SU-DHL-6 (cell line): ENCODE measurements around the gene STX8.
"Not testable (repeated sequence)": the region's sequence is repeated elsewhere in the genome, so short reads cannot be mapped to it uniquely, and the experiment has no call there.

Experiments
- H2AFZ ChIP-seq: fragments of 200-600 bp; sonication (generic); 2 replicates; pipeline ENCODE4 v1.6.1; 2014; ENCODE audit warnings: low read depth, mild to moderate bottlenecking, moderate library complexity, mixed read lengths, antibody characterized with exemption, low read length; ENCODE audit not compliant: severe bottlenecking
- H3F3A ChIP-seq: fragments of 200-600 bp; shearing (Covaris generic); 2 replicates; pipeline ENCODE4 v1.6.0; 2016; ENCODE audit warnings: antibody characterized with exemption, mild to moderate bottlenecking; ENCODE audit not compliant: insufficient read depth
- H3K27ac ChIP-seq: fragments of 200-600 bp; sonication (generic); 2 replicates; pipeline ENCODE4 v1.5.1; 2016; ENCODE audit warnings: low read depth, mild to moderate bottlenecking, low read length, moderate library complexity, mixed read lengths
- H3K27me3 ChIP-seq: fragments of 200-600 bp; sonication (generic), shearing (Covaris generic); 2 replicates; pipeline ENCODE4 v1.6.0; 2014; ENCODE audit warnings: mild to moderate bottlenecking, low read length
- H3K36me3 ChIP-seq: fragments of 200-600 bp; sonication (generic); 2 replicates; pipeline ENCODE4 v1.6.1; 2014; ENCODE audit warnings: mild to moderate bottlenecking, low read length, mixed read lengths
- H3K4me2 ChIP-seq: fragments of 300-600, 200-600 bp; shearing (Covaris generic), sonication (generic); 2 replicates; pipeline ENCODE4 v1.6.0; 2014; ENCODE audit warnings: low read length, low read depth, mild to moderate bottlenecking; ENCODE audit not compliant: poor library complexity, severe bottlenecking
- H3K4me3 ChIP-seq: fragments of 200-600 bp; sonication (generic); 2 replicates; pipeline ENCODE4 v1.5.1; 2014; ENCODE audit warnings: antibody characterized with exemption, low read length, mild to moderate bottlenecking, mixed read lengths; ENCODE audit not compliant: insufficient read depth, poor library complexity, severe bottlenecking
- H3K79me2 ChIP-seq: fragments of 200-600 bp; sonication (generic); 2 replicates; pipeline ENCODE4 v1.6.1; 2014; ENCODE audit warnings: mild to moderate bottlenecking, low read length, moderate library complexity; ENCODE audit not compliant: insufficient read depth
- H3K9ac ChIP-seq: fragments of 200-600 bp; sonication (generic); 2 replicates; pipeline ENCODE4 v1.7.0; 2014; ENCODE audit warnings: mild to moderate bottlenecking, low read length
- H3K9me2 ChIP-seq: fragments of 200-600 bp; sonication (generic); replicated peaks from 2 replicates; pipeline ENCODE4 v1.6.1; 2014; ENCODE audit warnings: low read length; ENCODE audit not compliant: insufficient read depth
- H3K9me3 ChIP-seq: fragments of 200-600 bp; sonication (generic); 2 replicates; pipeline ENCODE4 v1.6.1; 2014; ENCODE audit warnings: low read length, mixed read lengths; ENCODE audit not compliant: insufficient read depth
- H4K20me1 ChIP-seq: fragments of 200-600 bp; sonication (generic); 2 replicates; pipeline ENCODE4 v1.6.1; 2014; ENCODE audit warnings: low read depth, mild to moderate bottlenecking, antibody characterized with exemption, low read length, moderate library complexity, mixed read lengths
- CTCF ChIP-seq: fragments of 200-600 bp; sonication (generic); IDR thresholded peaks from one replicate; pipeline ENCODE4 v1.5.1; 2017; ENCODE audit warnings: antibody characterized with exemption, mild to moderate bottlenecking, low read length, moderate library complexity; ENCODE audit not compliant: insufficient read depth, poor library complexity, severe bottlenecking
- EZH2phosphoT487 ChIP-seq: fragments of 200-600 bp; sonication (generic), shearing (Covaris generic); conservative IDR thresholded peaks from 2 replicates; pipeline ENCODE4 v1.6.1; 2018; ENCODE audit warnings: mild to moderate bottlenecking, antibody characterized with exemption, low read length, moderate library complexity, mixed read lengths

The STX8 gene

GRCh38 chr17:9380361-9380760 is 195.3 kb downstream of the STX8 start:
- H3K9me2 ChIP-seq = no peaks in the 10 kb centered on the region
- H3K4me3 ChIP-seq = no peak overlapping the region
- H3K4me2 ChIP-seq = no peak overlapping the region
- H3K9ac ChIP-seq = no peak overlapping the region
- no peak overlapping the region for H3K27ac ChIP-seq
- H3K9me3 ChIP-seq = no peaks in the 10 kb centered on the region
- no peaks in the 10 kb centered on the region for H3K36me3 ChIP-seq
- no peaks in the 10 kb centered on the region for H3K79me2 ChIP-seq
- H3K27me3 ChIP-seq = no peaks in the 10 kb centered on the region
- TF ChIP-seq EZH2phosphoT487 = no peak
- TF ChIP-seq CTCF = no peak
- no peaks in the 10 kb centered on the region for H4K20me1 ChIP-seq
- no peaks in the 10 kb centered on the region for H3F3A ChIP-seq
- no peak overlapping the region for H2AFZ ChIP-seq

DNA sequence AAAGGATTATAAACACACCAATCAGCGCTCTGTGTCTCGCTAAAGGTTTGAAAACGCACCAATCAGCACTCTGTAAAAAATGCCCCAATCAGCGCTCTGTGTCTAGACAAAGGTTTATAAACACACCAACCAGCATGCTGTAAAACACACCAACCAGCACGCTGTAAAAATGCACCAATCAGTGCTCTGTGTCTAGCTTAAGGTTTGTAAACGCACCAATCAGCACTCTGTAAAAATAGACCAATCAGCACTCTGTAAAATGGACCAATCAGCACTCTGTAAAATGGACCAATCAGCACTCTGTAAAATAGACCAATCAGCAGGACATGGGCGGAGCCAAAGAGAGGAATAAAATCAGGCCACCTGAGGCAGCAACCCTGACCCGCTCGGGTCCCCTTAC is 199.4 kb downstream of the STX8 start:
- not testable (repeated sequence) for H3K9me3 ChIP-seq, H3K9me2 ChIP-seq, H3K4me2 ChIP-seq, H3K79me2 ChIP-seq, H3K27ac ChIP-seq, H3F3A ChIP-seq, H3K27me3 ChIP-seq, H3K4me3 ChIP-seq, H4K20me1 ChIP-seq, H2AFZ ChIP-seq, H3K9ac ChIP-seq, H3K36me3 ChIP-seq

GRCh38 chr17:9371019-9371418 is 204.6 kb downstream of the STX8 start:
- Histone ChIP-seq H3F3A (no peaks in the 10 kb centered on the region), H3K36me3 (no peaks in the 10 kb centered on the region), H3K4me2 (no peak overlapping the region), H3K27me3 (no peaks in the 10 kb centered on the region), H3K27ac (no peak overlapping the region), H3K79me2 (no peaks in the 10 kb centered on the region), H3K9ac (no peak overlapping the region), H3K9me3 (no peaks in the 10 kb centered on the region), H3K9me2 (no peaks in the 10 kb centered on the region), H3K4me3 (no peak overlapping the region), H4K20me1 (no peaks in the 10 kb centered on the region), H2AFZ (no peak overlapping the region)
- no peak for TF ChIP-seq EZH2phosphoT487
- TF ChIP-seq CTCF = no peak

DNA sequence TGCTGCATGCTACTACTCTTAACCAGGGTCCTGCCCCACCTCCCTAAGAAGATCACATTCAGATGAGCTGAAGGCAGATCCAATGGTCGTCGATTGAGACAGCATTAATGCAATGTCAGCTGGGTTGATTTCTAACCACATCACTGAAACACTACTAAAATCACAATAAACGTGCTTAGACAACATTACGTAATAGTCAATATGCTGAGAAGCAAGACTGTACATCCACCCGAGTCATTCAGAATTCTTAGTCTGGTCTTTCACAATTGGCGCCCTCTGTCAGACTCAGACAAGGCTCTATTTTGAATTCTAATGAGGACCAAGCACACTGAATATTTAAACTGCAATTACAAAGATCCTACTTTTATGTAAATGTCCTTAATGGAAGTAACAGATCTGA is 205.2 kb downstream of the STX8 start:
- Histone ChIP-seq H3K9me3 (no peaks in the 10 kb centered on the region), H3K36me3 (no peaks in the 10 kb centered on the region), H3K27me3 (no peaks in the 10 kb centered on the region), H3K9me2 (no peaks in the 10 kb centered on the region), H3K4me3 (no peak overlapping the region), H2AFZ (no peak overlapping the region), H3K79me2 (no peaks in the 10 kb centered on the region), H3K27ac (no peak overlapping the region), H4K20me1 (no peaks in the 10 kb centered on the region), H3F3A (no peaks in the 10 kb centered on the region), H3K4me2 (no peak overlapping the region), H3K9ac (no peak overlapping the region)
- TF ChIP-seq EZH2phosphoT487 (no peak), CTCF (no peak)
